LNCaP clone FGC (cell line): ENCODE measurements around the gene EIF4G3.
"Not testable (repeated sequence)": the region's sequence is repeated elsewhere in the genome, so short reads cannot be mapped to it uniquely, and the experiment has no call there.

Experiments used
- DNase-seq: peaks from one replicate; pipeline ENCODE4 v3.0.0-alpha.2; 2011; ENCODE audit warnings: low read depth
- H3K4me3 ChIP-seq: 2 replicates; pipeline ENCODE4 v1.5.1; 2011; ENCODE audit warnings: mild to moderate bottlenecking, low read depth, low read length, control low read depth
- TF ChIP-seq, protein P1 (sequence below): IDR thresholded peaks from 2 replicates; pipeline ENCODE4 v1.5.1; 2012; ENCODE audit warnings: mild to moderate bottlenecking; ENCODE audit not compliant: control insufficient read depth, insufficient read depth; ENCODE audit errors: extremely low read depth

Gene EIF4G3

DNA sequence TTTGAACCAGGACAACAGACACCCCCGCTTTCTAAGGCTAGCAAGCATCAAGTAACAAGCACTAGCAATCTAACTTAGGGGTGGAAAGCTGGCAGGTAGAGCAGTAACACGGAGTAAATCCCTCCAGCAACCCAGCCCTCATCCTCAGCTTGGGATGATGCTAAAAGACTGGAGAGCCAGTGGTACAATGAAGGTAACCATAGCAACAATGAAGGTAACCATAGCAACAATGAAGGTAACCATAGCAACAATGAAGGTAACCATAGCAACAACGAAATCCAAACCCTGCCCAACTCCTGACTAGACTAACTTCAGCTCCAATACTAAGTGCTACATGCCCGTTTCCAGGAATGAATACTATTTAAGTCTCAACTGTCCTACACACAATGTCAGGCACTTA is 22.2 kb upstream of the EIF4G3 start:
- TF ChIP-seq, protein P1, sequence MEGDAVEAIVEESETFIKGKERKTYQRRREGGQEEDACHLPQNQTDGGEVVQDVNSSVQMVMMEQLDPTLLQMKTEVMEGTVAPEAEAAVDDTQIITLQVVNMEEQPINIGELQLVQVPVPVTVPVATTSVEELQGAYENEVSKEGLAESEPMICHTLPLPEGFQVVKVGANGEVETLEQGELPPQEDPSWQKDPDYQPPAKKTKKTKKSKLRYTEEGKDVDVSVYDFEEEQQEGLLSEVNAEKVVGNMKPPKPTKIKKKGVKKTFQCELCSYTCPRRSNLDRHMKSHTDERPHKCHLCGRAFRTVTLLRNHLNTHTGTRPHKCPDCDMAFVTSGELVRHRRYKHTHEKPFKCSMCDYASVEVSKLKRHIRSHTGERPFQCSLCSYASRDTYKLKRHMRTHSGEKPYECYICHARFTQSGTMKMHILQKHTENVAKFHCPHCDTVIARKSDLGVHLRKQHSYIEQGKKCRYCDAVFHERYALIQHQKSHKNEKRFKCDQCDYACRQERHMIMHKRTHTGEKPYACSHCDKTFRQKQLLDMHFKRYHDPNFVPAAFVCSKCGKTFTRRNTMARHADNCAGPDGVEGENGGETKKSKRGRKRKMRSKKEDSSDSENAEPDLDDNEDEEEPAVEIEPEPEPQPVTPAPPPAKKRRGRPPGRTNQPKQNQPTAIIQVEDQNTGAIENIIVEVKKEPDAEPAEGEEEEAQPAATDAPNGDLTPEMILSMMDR = no peak
- DNase-seq = no peak

DNA sequence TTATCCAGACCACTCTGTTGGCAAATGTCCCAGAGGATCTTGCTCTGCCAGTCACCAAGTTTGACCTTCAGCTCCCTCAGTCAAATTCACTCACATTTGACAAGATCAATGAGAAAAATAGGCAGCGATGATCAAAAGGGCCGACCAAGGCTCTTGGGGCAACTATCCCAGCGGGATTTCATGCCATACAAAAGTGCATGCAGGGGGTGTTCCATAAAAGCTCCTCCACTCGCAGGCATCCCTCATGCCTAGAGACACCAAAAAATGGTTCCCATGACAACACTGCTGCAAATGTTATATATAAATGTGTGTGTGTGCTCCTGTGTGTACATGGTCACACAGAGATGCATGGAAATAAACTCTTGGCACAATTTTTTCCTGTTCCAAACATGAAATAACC is 16.2 kb upstream of the EIF4G3 start:
- TF ChIP-seq, protein P1 = no peak
- H3K4me3 ChIP-seq = no peak overlapping the region
- DNase-seq = no peak

More for the DNA sequence above, 22.2 kb upstream of the EIF4G3 start:
- H3K4me3 ChIP-seq = no peak overlapping the region

DNA sequence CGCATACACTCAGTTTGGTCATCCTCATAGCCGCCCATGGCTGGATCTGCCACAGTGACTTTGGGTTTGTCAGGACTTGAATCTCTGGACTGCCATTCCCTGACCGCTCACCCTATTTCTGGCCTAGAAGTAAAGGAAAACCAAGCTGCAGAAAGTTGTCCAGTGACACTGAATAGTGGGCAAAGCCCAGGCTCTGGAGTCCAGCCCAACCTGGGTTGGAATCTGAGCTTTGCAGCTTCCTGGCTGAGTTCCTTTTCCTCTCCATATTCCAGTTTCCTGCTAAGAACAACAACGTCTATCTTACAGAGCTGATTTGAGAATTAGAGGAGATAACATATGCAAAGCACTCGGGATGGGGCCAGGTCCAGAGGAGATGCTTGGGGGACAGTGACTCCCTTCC is 15.6 kb upstream of the EIF4G3 start:
- no peak for DNase-seq
- TF ChIP-seq, protein P1 = no peak
- no peak overlapping the region for H3K4me3 ChIP-seq

DNA sequence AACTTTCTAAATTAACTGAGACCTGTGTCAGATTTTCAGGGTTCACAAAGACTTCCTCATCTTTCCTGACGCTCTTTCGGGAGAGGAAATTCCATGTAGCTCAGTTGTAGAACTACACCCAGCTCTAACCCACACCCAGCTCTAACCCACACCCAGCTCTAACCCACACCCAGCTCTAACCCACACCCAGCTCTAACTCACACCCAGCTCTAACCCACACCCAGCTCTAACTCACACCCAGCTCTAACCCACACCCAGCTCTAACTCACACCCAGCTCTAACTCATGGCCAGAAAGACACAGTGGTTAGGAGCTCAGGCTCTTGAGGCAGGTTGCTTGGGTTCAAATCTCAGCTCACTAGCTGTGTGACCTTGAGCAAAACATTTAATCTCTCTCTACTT is 14.1 kb upstream of the EIF4G3 start:
- DNase-seq, H3K4me3 ChIP-seq: not testable (repeated sequence)

DNA sequence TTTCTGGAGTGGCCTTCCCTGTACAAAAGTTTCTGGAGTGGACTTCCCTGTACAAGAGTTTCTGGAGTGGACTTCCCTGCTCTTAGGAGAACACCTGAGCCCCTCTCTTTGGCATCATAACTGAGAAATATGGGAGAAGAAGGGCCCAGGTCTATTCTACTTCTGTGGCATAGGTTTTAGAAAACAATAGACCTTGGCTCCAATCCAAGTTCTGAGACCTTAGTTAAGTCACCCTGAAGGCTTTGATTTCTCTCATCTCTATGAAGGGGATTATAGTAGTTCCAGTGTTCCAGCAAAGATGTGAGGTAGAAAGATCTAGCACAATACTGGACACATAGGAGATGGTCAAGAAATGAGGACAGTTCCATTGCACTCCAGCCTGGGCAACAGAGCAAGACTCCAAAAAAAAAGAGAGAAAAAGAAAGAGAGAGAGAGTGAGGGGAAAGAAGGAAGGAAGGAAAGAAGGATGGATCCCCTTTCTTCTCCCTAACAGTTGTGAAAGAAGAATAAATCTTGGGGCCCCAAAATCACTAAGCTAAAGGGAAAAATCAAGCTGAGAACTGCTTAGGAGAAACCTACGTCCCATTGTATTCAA is 13.3 kb upstream of the EIF4G3 start:
- DNase-seq = no peak
- H3K4me3 ChIP-seq = no peak overlapping the region
- TF ChIP-seq, protein P1 = no peak

DNA sequence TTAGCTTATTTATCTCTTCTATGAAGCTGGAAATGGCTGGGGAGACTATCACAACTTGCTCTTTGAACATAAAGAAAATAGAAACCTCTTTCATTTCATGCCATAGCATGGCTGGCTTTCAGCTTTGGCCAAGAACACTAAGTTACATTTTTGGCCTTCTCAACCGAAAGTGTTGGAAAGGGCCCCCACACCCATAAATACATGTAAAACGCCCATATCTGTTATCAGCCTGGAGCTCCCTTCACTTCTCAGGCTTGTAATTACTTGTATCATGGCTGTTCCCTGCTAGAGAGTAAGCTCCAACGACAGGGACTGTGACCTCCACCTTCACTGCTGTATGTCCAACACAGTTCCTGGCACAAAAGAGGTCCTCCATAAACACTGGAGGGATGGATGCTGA is 12.7 kb upstream of the EIF4G3 start:
- DNase-seq = no peak
- H3K4me3 ChIP-seq = no peak overlapping the region
- TF ChIP-seq, protein P1 = no peak

DNA sequence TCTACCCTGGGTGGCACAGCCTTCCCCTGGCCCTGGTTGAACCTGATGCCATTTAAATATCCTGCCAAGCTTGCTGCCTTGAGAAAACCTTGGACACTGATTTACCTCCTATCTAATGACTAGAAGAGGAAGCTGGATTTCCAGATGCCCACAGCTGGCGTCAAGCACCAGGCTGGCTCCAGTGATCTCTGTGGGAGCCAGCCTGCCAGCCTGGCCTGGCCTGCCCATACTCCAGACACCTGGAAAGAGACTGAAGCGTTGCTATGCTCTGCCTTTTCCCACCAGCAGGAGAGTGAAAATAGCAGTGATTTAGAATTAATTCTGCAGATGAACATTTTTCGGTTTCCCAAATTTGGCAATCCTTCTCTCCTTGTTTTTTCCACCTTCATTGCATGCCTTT is 11.5 kb upstream of the EIF4G3 start:
- TF ChIP-seq, protein P1 = no peak
- DNase-seq = no peak
- H3K4me3 ChIP-seq = no peak overlapping the region
